Esophagus squamous epithelium (tissue), 5 donors: ENCODE results near the gene MAG. TPM values are rescaled to one million over a fixed set of nuclear protein-coding genes. Genes with fewer than 3 reads are reported as not detected.

Experiments used
- DNase-seq: peaks from one replicate; lab custom pipeline; 2025; lab: John Stamatoyannopoulos, UW
- H3K27ac ChIP-seq, 4 donors: fragments of 200-600 bp; sonication (generic); one replicate each; pipeline ENCODE4 v1.5.1; 2016 to 2019; ENCODE audit warnings: mild to moderate bottlenecking in 1 of 4
- H3K27me3 ChIP-seq, 4 donors: fragments of 200-600 bp; sonication (generic); 1 replicate in 3 of 4; 2 replicates in 1 of 4; pipeline versions ENCODE4 v1.5.1 to v1.6.0; 2017 to 2021; ENCODE audit warnings: antibody characterized with exemption in 1 of 4
- H3K36me3 ChIP-seq, 3 donors: fragments of 200-600 bp; sonication (generic); one replicate each; pipeline ENCODE4 v1.5.1; 2016 to 2019
- H3K4me1 ChIP-seq, 3 donors: fragments of 200-600 bp; sonication (generic); one replicate each; pipeline ENCODE4 v1.5.1; 2017 to 2019
- H3K4me3 ChIP-seq, 4 donors: fragments of 200-600 bp; sonication (generic); 1 replicate in 3 of 4; 2 replicates in 1 of 4; pipeline ENCODE4 v1.5.1; 2016 to 2019; ENCODE audit warnings: mild to moderate bottlenecking in 2 of 4, moderate library complexity in 1 of 4
- H3K9me3 ChIP-seq, 3 donors: fragments of 200-600 bp; sonication (generic); one replicate each; pipeline ENCODE4 v1.5.1; 2016 to 2019
- POLR2A ChIP-seq, 4 donors: fragments of 450-650 bp; IDR thresholded peaks; one replicate each; pipeline ENCODE4 v1.6.1; 2017; ENCODE audit warnings: antibody characterized with exemption in 4 of 4, mild to moderate bottlenecking in 4 of 4, moderate library complexity in 3 of 4
- WGBS, 2 donors: methylation state at CpG; one replicate each; pipeline ENCODE4 v1.1.5; 2018; 5-methylcytosine and 5-hydroxymethylcytosine counted together
- intact Hi-C: fragments of 100-400 bp; cut with DNase I; formaldehyde crosslinking; loops from one replicate; pipeline ENCODE4 v1.15.0; 2022
- total RNA-seq, 4 donors: library from RNA; depleted of rRNA; stranded (reverse); fragments of >200 nt; gene quantifications; one replicate each; pipeline ENCODE4 v1.1.0, GENCODE V29; 2016
- TF ChIP-seq, protein P1 (sequence below), 6 experiments: fragments of 450-650 bp in 4 of 6; fragments of 200-600 bp in 2 of 6; sonication (generic) in 2 of 6; IDR thresholded peaks; one replicate each; pipeline ENCODE4 v1.5.1; 2016 to 2019; ENCODE audit warnings: antibody characterized with exemption in 6 of 6, mild to moderate bottlenecking in 4 of 6, moderate library complexity in 4 of 6
- donor health status: DM: yes; HTN: yes; CAD: no.

The MAG gene
- total RNA-seq, 4 donors from 2014 or later, result 2.3 TPM; not detected in 3

DNA sequence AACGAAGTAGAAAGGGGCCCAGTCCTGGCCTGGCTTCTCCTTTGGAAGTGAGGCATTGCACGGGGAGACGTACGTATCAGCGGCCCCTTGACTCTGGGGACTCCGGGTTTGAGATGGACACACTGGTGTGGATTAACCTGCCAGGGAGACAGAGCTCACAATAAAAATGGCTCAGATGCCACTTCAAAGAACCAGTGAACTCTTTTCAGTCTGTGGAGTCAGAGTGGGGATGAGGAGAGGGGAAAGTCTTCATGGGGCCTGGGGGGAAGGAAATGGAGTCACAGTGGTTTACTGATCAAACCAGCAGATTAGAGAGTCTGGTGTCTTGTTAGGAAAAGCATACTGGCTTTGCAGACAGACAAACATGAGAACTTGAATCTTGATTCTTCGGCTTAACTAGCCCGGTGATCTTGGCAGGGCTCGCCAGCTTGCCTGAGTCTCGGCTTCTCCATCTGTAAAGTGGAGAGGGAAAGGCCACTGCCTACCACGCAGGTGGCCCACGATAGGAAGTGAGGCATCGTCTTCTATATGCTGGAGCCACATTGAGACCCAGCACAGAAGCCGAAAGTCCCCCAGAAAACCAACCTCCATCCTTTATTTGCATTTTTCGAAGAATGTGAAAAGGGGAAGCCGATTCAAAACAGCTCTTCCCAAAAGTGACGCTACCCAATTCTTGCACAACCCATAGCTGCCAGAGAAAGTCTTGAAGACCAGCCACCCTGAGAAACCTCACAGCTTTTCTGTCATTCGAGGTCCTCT is 55.4 kb downstream of the MAG start, which contains the start of gene FFAR1:
FFAR1 (plus strand) TSS at position 732 of the 759 bp plus-strand sequence. CDS start 3,650 bp downstream, outside the sequence.
- no peak for DNase-seq

DNA sequence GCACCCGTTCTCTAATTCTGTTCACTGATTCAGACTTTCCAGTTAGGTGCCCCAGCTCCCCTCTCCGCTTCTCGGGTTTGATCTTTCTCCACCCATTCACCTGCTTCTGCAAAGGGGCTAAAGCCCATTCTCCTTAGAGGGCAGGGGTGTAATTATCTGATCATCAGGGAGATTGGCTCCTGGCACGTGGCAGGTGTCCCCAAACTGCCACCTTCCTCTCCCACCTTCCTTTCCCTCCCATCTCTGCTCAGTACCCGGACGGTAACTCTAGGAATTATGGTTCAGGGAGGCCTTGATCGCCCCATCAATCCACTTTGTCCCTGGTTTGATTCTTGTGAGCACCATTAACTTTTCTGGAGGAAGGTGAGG is 56.0 kb downstream of the MAG start:
- Histone ChIP-seq H3K27me3 (peaks cover 0 to 62% (median 0%) of the 10 kb centered on the region in 4 donors), H3K27ac (no peak overlapping the region), H3K36me3 (no peaks in the 10 kb centered on the region), H3K4me3 (no peak overlapping the region), H3K4me1 (peaks cover 0 to 9% (median 0%) of the 10 kb centered on the region in 3 donors), H3K9me3 (no peaks in the 10 kb centered on the region)
- TF ChIP-seq, protein P1, sequence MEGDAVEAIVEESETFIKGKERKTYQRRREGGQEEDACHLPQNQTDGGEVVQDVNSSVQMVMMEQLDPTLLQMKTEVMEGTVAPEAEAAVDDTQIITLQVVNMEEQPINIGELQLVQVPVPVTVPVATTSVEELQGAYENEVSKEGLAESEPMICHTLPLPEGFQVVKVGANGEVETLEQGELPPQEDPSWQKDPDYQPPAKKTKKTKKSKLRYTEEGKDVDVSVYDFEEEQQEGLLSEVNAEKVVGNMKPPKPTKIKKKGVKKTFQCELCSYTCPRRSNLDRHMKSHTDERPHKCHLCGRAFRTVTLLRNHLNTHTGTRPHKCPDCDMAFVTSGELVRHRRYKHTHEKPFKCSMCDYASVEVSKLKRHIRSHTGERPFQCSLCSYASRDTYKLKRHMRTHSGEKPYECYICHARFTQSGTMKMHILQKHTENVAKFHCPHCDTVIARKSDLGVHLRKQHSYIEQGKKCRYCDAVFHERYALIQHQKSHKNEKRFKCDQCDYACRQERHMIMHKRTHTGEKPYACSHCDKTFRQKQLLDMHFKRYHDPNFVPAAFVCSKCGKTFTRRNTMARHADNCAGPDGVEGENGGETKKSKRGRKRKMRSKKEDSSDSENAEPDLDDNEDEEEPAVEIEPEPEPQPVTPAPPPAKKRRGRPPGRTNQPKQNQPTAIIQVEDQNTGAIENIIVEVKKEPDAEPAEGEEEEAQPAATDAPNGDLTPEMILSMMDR (IDR thresholded peaks at IDR 0.05), result no peak
- no peak for TF ChIP-seq POLR2A (IDR thresholded peaks at IDR 0.05)
- intact Hi-C loops, result no loop called here
- WGBS, 2 donors, result 59 to 63% methylated on average over 6 to 7 of the region's 7 CpGs
- DNase-seq, result no peak

More for the DNA sequence above, 55.4 kb downstream of the MAG start, which contains the start of gene FFAR1:
- Histone ChIP-seq H3K27ac (no peak within 1 kb of the TSS), H3K9me3 (no peaks in the 10 kb centered on the region), H3K4me3 (no peak within 1 kb of the TSS), H3K4me1 (peaks cover 0 to 5% (median 0%) of the 10 kb centered on the region in 3 donors), H3K36me3 (no peaks in the 10 kb centered on the region), H3K27me3 (peaks cover 0 to 56% (median 0%) of the 10 kb centered on the region in 4 donors)
- TF ChIP-seq, protein P1 (IDR thresholded peaks at IDR 0.05), result no peak
- TF ChIP-seq POLR2A (IDR thresholded peaks at IDR 0.05), result no peak
- intact Hi-C loops, result no loop called here
- 53 to 58% methylated on average over 17 to 18 of the region's 18 CpGs for WGBS, 2 donors

DNA sequence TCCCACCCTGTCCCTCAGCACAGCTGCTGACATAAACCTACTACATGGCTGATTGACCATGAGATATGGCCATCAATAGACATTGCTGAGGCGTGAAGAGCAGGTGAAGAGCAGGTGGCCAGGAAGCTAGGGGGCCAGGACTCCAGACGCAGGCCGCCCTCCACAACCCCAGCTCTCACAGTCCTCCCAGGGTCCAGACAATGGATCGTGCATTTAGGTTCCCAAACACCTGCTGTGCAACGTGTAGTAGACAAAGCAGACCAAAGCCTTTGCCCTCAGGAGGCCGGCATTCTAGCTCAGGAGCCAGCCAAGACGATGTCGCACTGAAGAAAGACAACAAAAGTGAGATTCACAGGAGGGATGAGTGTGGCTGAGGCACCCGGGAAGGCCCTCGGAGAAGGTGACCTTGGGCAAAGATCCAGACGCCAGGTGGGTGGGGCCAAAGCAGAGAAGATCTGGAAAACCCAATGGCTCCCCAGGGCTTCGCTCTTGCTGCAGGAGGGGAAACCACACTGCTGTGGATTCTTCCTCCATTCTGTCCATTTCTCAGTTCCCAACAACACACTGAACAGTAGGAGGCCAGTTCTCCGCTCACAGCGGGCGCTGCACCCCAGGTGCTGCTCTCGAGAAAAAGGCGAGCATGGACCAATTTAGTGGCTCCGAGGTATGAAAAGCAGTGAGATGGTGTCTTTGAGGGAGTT is 57.1 kb downstream of the MAG start:
- TF ChIP-seq, protein P1 (IDR thresholded peaks at IDR 0.05), result no peak
- TF ChIP-seq POLR2A (IDR thresholded peaks at IDR 0.05), result no peak
- no peaks in the 10 kb centered on the region for H3K36me3 ChIP-seq
- H3K27me3 ChIP-seq, result peaks cover 0 to 69% (median 0%) of the 10 kb centered on the region in 4 donors
- H3K27ac ChIP-seq, result no peak overlapping the region
- intact Hi-C loops, result no loop called here
- H3K4me3 ChIP-seq, result no peak overlapping the region
- H3K9me3 ChIP-seq, result no peaks in the 10 kb centered on the region
- 76 to 87% methylated on average over 13 to 18 of the region's 18 CpGs for WGBS, 2 donors
- peaks cover 0 to 11% (median 0%) of the 10 kb centered on the region in 3 donors for H3K4me1 ChIP-seq
- no peak for DNase-seq

DNA sequence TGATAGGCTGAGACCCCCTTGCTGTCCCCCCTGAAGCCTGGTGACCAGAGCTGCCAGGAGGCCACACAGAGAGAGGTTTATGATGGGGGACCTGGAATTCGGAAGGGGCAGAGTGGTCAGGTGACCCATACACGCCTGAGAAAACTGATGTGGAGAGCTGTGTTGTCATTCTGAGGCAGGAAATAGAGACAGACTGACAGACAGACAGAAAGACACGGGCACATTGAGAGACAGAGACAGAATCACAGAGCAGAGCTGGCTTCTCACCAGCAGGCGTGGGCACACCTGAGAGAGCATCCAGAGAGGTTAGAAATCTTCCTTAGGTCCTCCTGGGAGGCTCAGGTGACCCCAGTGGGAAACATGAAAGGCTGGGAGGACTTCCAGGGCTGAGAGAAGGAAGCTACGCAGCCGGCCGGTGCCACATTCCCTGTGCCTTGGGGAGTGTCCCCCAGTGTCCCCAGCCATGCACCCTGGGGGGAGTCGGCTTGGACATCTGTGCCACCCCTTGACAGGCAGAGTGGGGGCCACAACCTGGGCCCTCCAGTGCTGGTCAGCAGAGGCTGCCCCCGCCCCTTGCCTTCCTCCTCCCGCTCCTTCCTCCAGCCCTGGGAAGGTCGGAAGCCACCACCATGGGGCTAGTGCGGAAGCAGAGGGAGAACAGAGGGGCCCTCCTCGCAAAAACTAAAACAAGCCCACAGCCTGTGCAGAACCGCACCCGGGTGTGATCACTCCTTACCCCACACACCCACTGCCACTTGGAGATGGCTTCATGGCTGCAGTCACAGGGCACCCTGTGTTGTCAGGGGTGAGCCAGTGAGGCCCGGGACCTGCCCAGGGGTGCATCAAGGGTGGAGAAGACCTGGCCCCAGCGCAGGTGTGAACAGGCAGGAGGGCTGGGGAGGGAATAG is 57.9 kb downstream of the MAG start:
- no peaks in the 10 kb centered on the region for H3K36me3 ChIP-seq
- no peak for TF ChIP-seq POLR2A (IDR thresholded peaks at IDR 0.05)
- TF ChIP-seq, protein P1 (IDR thresholded peaks at IDR 0.05), result no peak
- 57 to 75% methylated on average over 5 to 6 of the region's 17 CpGs for WGBS, 2 donors
- no peak for DNase-seq
- H3K27me3 ChIP-seq, result peaks cover 0 to 74% (median 0%) of the 10 kb centered on the region in 4 donors
- peaks cover 0 to 11% (median 0%) of the 10 kb centered on the region in 3 donors for H3K4me1 ChIP-seq
- no peak overlapping the region for H3K4me3 ChIP-seq
- H3K27ac ChIP-seq, result no peak overlapping the region
- no peaks in the 10 kb centered on the region for H3K9me3 ChIP-seq
- intact Hi-C loops, result loop anchor here (5.0 kb wide), 1 partner anchor 147 kb away; no protein-coding TSS in a partner anchor
